GM12801 (cell line): ENCODE measurements around the gene PLCL2.

Experiments
- TF ChIP-seq, protein P1 (sequence below): IDR thresholded peaks from one replicate; pipeline ENCODE4 v1.5.1; 2011; ENCODE audit warnings: control low read depth; ENCODE audit not compliant: insufficient read length; ENCODE audit errors: extremely low read depth

PLCL2 gene

GRCh38 chr3:17088017-17088416, 203.3 kb downstream of the PLCL2 start:
- TF ChIP-seq, protein P1, sequence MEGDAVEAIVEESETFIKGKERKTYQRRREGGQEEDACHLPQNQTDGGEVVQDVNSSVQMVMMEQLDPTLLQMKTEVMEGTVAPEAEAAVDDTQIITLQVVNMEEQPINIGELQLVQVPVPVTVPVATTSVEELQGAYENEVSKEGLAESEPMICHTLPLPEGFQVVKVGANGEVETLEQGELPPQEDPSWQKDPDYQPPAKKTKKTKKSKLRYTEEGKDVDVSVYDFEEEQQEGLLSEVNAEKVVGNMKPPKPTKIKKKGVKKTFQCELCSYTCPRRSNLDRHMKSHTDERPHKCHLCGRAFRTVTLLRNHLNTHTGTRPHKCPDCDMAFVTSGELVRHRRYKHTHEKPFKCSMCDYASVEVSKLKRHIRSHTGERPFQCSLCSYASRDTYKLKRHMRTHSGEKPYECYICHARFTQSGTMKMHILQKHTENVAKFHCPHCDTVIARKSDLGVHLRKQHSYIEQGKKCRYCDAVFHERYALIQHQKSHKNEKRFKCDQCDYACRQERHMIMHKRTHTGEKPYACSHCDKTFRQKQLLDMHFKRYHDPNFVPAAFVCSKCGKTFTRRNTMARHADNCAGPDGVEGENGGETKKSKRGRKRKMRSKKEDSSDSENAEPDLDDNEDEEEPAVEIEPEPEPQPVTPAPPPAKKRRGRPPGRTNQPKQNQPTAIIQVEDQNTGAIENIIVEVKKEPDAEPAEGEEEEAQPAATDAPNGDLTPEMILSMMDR, result no peak

DNA sequence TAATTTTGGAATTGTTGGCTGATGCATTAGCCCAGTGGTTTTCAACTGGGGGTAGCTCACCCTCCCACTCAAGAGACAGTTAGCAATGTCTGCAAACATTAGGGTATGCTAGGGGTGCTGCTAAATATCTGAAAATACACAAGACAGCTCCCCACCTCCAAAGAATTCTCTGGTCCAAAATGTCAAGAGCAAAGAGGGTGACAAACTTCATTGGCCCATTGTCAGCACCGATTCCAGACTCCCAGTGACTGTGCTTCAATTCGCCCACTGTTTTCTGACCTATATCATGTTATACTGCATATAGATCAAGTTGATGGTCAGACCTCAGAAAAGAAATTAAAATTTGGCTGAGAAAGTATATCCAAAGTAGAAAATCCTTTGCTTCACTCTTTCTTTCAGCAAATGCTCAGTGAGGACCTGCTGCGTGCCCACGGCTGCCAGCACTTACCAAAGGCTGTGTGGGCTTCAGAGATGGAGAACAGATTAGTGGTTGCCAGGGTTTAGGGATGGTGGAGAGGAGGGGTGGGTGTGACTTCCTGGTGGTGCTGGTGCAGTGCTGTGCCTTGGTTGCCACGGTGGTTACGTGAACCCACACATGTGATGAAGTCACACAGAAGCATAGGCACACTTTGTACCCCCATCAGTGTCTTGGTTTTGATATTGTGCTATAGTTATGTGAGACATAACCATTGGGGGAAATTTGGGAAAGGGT, 204.0 kb downstream of the PLCL2 start:
- TF ChIP-seq, protein P1, result no peak

DNA sequence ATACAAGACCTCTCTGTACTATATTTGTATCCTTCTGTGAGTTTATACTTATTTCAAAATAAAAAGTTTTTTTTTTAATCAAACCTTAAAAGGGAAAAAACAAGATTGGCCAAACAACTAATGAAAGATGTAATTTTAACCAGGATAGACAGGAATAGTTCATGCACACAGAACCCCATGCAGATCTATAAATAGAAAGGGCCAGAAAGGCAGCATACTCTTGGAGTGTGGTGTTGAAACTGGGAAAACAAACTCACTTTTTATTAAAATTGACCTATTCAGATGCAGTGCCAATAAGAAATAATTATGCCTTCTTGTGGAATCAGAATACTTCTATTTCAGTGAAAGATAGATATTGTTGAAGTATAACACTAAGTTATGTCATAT, 204.6 kb downstream of the PLCL2 start:
- TF ChIP-seq, protein P1, result no peak

- TF ChIP-seq, protein P1, result no peak
Observed at GRCh38 chr3:17090280-17090983, 205.7 kb downstream of the PLCL2 start.

- TF ChIP-seq, protein P1, result no peak
Observed at GRCh38 chr3:17091910-17092582, 207.3 kb downstream of the PLCL2 start.

- TF ChIP-seq, protein P1, result no peak
Observed at GRCh38 chr3:17092583-17092933, 207.8 kb downstream of the PLCL2 start.

GRCh38 chr3:17094551-17094950, 209.8 kb downstream of the PLCL2 start:
- TF ChIP-seq, protein P1, result no peak
